Measurements from ENCODE around the gene EVX2. TPM values are rescaled to one million over a fixed set of nuclear protein-coding genes. Genes with fewer than 3 reads are reported as not detected.

EVX2 gene
- total RNA-seq, 3 donors from 2014 or later (not counting 1 experiment from before 2014, with no cell fraction given): not detected

GRCh38 chr2:176095421-176095820 lies 11.7 kb upstream of the EVX2 start:
- Mint-ChIP-seq H3K36me3 (peaks cover 6% of the 10 kb centered on the region), H3K4me3 (peak overlapping the region; percentile 52), H3K9me3 (no peaks in the 10 kb centered on the region), H3K4me1 (peaks cover 18 to 39% of the 10 kb centered on the region in 2 donors), H3K27me3 (ENCODE audit: low read depth in 2 of 2) (peaks cover 71 to 72% of the 10 kb centered on the region in 2 donors), H3K27ac (no peak overlapping the region)
- no peak for DNase-seq
- peaks cover 24% of the 10 kb centered on the region for H3K4me1 ChIP-seq (ENCODE audit: control insufficient read depth, insufficient read depth, low read length)
- H3K27me3 ChIP-seq (ENCODE audit: control insufficient read depth, insufficient read depth, low read length): peaks cover 87% of the 10 kb centered on the region
- 21% methylated on average over 5 of the region's 5 CpGs for WGBS (ENCODE audit: insufficient coverage)
- TF ChIP-seq, protein P1, sequence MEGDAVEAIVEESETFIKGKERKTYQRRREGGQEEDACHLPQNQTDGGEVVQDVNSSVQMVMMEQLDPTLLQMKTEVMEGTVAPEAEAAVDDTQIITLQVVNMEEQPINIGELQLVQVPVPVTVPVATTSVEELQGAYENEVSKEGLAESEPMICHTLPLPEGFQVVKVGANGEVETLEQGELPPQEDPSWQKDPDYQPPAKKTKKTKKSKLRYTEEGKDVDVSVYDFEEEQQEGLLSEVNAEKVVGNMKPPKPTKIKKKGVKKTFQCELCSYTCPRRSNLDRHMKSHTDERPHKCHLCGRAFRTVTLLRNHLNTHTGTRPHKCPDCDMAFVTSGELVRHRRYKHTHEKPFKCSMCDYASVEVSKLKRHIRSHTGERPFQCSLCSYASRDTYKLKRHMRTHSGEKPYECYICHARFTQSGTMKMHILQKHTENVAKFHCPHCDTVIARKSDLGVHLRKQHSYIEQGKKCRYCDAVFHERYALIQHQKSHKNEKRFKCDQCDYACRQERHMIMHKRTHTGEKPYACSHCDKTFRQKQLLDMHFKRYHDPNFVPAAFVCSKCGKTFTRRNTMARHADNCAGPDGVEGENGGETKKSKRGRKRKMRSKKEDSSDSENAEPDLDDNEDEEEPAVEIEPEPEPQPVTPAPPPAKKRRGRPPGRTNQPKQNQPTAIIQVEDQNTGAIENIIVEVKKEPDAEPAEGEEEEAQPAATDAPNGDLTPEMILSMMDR (IDR thresholded peaks at IDR 0.05): no peak
- no peak for ATAC-seq
- intact Hi-C loops (cut with micrococcal nuclease): loop anchor here (5.0 kb wide), 1 partner anchor 843 kb away; no protein-coding TSS in a partner anchor
- H3K4me3 ChIP-seq (ENCODE audit: low read length): no peak overlapping the region
- no peak overlapping the region for H3K27ac ChIP-seq (ENCODE audit: low read length)
- no peaks in the 10 kb centered on the region for H3K36me3 ChIP-seq (ENCODE audit: control insufficient read depth, insufficient read depth, low read length)
- H3K9me3 ChIP-seq (ENCODE audit: control insufficient read depth, insufficient read depth, low read length): peaks cover 3% of the 10 kb centered on the region

GRCh38 chr2:176094349-176094748 lies 10.6 kb upstream of the EVX2 start:
- Histone ChIP-seq H3K4me1 (ENCODE audit: control insufficient read depth, insufficient read depth, low read length) (peaks cover 24% of the 10 kb centered on the region), H3K9me3 (ENCODE audit: control insufficient read depth, insufficient read depth, low read length) (peaks cover 2% of the 10 kb centered on the region), H3K36me3 (ENCODE audit: control insufficient read depth, insufficient read depth, low read length) (no peaks in the 10 kb centered on the region), H3K27me3 (ENCODE audit: control insufficient read depth, insufficient read depth, low read length) (peaks cover 88% of the 10 kb centered on the region), H3K27ac (ENCODE audit: low read length) (no peak overlapping the region), H3K4me3 (ENCODE audit: low read length) (no peak overlapping the region)
- 6% methylated on average over 11 of the region's 12 CpGs for WGBS (ENCODE audit: insufficient coverage)
- H3K4me3 Mint-ChIP-seq: no peak overlapping the region
- TF ChIP-seq, protein P1 (IDR thresholded peaks at IDR 0.05): no peak
- no peak for DNase-seq
- no peak overlapping the region for H3K27ac Mint-ChIP-seq
- peaks cover 18 to 39% of the 10 kb centered on the region in 2 donors for H3K4me1 Mint-ChIP-seq
- H3K36me3 Mint-ChIP-seq: peaks cover 6% of the 10 kb centered on the region
- no peaks in the 10 kb centered on the region for H3K9me3 Mint-ChIP-seq
- peaks cover 74 to 77% of the 10 kb centered on the region in 2 donors for H3K27me3 Mint-ChIP-seq (ENCODE audit: low read depth in 2 of 2)
- ATAC-seq: no peak
- intact Hi-C loops (cut with micrococcal nuclease): no loop called here

GRCh38 chr2:176093898-176094249 lies 10.1 kb upstream of the EVX2 start:
- H3K36me3 ChIP-seq (ENCODE audit: control insufficient read depth, insufficient read depth, low read length): no peaks in the 10 kb centered on the region
- 4% methylated on average over 4 of the region's 8 CpGs for WGBS (ENCODE audit: insufficient coverage)
- intact Hi-C loops (cut with micrococcal nuclease): no loop called here
- peaks cover 24% of the 10 kb centered on the region for H3K4me1 ChIP-seq (ENCODE audit: control insufficient read depth, insufficient read depth, low read length)
- H3K36me3 Mint-ChIP-seq: peaks cover 6% of the 10 kb centered on the region
- H3K4me3 ChIP-seq (ENCODE audit: low read length): no peak overlapping the region
- DNase-seq: no peak
- peaks cover 75 to 82% of the 10 kb centered on the region in 2 donors for H3K27me3 Mint-ChIP-seq (ENCODE audit: low read depth in 2 of 2)
- no peak for ATAC-seq
- peaks cover 18 to 39% of the 10 kb centered on the region in 2 donors for H3K4me1 Mint-ChIP-seq
- no peak overlapping the region for H3K27ac ChIP-seq (ENCODE audit: low read length)
- TF ChIP-seq, protein P1 (IDR thresholded peaks at IDR 0.05): no peak
- peaks cover 88% of the 10 kb centered on the region for H3K27me3 ChIP-seq (ENCODE audit: control insufficient read depth, insufficient read depth, low read length)
- H3K9me3 Mint-ChIP-seq: no peaks in the 10 kb centered on the region
- H3K9me3 ChIP-seq (ENCODE audit: control insufficient read depth, insufficient read depth, low read length): peaks cover 2% of the 10 kb centered on the region
- H3K27ac Mint-ChIP-seq: peak overlapping the region in 1 of 2 donors; percentile 35
- peak overlapping the region; percentile 14 for H3K4me3 Mint-ChIP-seq
